SH-SY5Y (cell line): ENCODE data around the gene ZNF343.

Source experiments
- GATA2 ChIP-seq: IDR thresholded peaks from 2 replicates; pipeline ENCODE4 v1.6.1; 2011; ENCODE audit warnings: mild to moderate bottlenecking, low read depth, low read length
- GATA3 ChIP-seq: IDR thresholded peaks from 2 replicates; pipeline ENCODE4 v1.6.1; 2011; ENCODE audit warnings: low read depth, mild to moderate bottlenecking, low read length, moderate library complexity

- TF ChIP-seq GATA2 (no peak), GATA3 (no peak)
Observed at GRCh38 chr20:2451422-2451821, 57.3 kb downstream of the ZNF343 start.
